EH (cell line): ENCODE data around the gene DPF3.

Experiments used
- DNase-seq: peaks from one replicate; pipeline ENCODE4 v3.0.0-alpha.2; 2015; ENCODE audit warnings: low read depth

The DPF3 gene

DNA sequence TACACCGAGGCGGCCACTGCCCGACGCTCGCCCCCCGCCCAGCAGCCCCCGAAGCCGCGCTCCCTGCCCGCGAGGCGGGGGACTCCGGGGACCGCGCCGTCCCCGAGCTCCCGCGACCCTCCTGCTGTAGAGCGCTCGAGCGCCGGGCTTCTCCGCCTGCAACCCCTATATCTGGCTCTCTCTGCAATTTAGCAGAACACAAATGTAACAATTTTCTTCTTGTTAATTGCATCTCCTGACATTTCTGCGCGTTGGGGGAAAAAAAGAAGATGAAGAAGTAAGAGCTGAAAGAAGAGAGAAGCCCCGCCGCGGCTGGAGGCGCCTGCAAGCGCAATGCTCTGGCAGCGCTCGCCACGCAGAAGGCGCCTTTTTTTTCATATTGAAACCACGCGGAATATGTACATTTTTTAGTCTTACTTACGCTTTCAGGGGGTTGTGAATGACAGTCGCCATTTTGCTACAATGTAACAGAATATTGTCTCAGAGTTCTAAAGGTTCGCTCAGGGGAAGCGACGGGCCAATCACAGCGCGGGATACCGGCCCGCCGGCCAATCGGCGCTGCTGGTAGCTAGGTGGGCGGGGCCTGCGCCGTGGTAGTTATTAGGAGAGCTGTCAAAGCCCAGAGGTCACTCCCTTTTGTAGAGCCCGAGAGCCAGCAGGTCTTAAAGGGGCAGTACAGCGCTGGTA, at the start of gene DPF3:
TSS of gene DPF3 (minus strand) at position 466 of the 687 bp plus-strand sequence. CDS start at position 453, 13 bp downstream.
- DNase-seq: peak; percentile 97

DNA sequence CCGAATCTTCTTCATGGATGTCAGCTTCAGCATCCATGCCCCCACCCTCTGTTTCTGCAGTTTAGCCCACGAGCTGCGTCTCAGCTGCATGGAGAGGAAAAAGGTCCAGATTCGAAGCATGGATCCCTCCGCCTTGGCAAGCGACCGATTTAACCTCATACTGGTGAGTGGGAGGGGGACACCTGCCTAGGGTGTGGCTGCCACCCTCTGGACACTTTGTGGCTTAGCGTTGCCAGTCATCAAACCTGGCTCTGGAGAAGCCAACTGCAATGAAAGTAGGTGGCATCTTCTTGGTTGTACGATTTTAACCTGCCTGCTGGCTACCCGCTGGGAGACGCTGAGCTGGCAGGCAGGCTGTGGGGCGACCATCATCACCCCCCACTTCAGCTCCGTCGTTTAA, 49.0 kb upstream of the DPF3 start:
- no peak for DNase-seq

GRCh38 chr14:72941286-72941985, 47.5 kb upstream of the DPF3 start:
- DNase-seq: no peak

GRCh38 chr14:72939630-72940029, 45.7 kb upstream of the DPF3 start:
- no peak for DNase-seq

DNA sequence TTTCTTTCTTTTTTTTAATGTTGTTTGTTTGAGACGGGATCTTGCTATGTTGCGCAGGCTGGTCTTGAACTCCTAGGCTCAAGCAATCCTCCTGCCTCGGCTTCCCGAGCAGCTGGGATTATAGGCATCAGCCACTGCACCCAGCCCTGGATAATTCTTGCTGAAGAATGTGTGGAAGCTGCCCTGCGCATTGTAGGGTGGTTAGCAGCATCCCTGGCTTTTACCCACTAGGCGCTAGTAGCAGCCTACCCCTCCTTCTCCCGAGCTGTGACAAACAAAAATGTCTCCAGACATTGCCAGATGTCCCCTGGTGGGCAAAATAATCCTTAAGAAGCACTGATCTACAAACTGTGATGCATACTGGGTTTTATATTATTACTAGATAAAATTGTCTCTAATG, 39.0 kb upstream of the DPF3 start:
- no peak for DNase-seq

GRCh38 chr14:72929316-72930080, 35.6 kb upstream of the DPF3 start:
- no peak for DNase-seq

DNA sequence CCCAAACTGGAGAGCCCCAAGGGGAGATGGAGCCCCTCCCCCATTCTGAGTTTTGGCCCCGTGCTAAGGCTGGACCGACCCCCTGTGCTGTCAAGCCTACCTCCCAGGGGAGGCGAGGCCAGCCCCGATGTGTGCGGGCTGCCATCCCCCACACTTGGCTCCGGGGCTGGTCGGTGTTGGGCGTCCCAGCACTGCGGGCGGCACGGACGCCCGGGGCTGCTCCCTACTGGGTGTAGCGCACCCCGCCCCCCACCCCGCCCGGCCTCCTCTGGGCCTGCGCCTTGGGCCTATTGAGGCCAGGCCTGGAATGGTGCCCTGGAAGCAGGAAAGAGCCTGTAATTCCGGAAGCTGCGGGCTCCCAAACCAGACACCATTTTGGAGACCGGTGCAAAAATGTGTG, 35.0 kb upstream of the DPF3 start:
- DNase-seq: no peak

DNA sequence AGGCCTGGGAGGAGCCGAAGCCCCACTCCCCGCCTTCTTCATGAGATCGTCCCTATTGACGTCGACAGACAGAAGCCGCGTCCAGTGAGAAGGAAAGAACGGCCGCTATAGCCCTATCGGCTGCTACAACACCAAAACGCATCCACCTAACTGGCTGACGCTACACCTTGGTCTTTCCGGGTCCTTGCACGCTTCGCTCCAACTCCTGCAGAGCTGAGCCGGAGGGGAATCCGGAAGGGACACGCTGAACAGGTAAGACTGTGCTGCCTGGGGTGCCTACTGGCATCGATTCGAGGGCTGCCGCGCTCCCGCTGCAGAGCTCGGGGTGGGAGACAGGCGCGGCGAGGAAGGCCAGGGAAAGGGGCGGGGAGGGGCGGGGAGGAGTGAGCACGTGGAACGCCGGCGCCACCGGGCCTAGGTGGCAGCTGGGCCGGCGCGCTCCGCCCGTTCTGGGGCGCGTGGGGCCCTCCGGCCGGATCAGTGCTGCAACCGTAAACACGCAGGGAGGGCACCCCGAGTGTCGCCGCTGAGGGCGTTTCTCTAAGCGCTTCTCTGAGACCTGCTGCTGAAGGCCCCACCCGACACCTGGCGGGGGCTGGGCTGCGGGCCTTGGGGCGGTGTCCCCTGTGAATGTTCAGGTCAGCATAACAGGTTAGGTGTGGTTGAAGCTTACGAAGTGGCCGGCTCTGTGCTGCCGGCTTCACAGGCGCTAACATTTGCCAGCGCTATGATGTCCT, 32.6 kb upstream of the DPF3 start, which contains the start of gene DCAF4:
TSS of gene DCAF4 (plus strand) at position 173 of the 737 bp plus-strand sequence. CDS start 11,515 bp downstream, outside the sequence.
- peak; percentile 99 for DNase-seq

GRCh38 chr14:72925815-72926291, 32.0 kb upstream of the DPF3 start:
- DNase-seq: no peak

DNA sequence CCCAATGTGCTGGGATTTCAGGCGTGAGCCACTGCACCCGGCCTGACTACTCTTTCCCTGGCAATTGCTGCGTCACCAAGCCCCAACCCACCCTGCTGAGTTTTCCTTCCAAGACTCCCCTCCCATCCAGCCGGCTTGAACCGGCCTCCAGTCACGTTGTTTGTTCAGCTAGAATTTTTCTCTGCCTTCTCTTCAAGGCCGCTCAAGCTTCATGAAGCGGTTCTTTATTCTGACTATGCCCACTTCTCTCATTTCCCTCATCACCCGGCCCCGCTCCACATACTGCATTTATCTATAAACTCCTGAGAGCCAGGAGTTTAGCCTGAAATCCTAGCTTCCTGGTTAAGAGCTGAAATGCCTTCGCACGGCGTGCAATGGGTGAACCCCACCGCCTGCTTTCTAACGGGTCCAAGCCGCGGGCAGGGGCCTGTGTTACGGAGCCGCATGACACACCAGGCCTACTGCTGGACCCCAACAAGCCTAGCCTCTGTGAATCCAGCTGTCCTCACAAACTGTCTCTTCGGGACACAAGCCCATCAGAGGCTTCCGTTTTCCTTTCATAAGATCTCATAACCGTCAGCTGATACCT, 31.4 kb upstream of the DPF3 start:
- DNase-seq: no peak

DNA sequence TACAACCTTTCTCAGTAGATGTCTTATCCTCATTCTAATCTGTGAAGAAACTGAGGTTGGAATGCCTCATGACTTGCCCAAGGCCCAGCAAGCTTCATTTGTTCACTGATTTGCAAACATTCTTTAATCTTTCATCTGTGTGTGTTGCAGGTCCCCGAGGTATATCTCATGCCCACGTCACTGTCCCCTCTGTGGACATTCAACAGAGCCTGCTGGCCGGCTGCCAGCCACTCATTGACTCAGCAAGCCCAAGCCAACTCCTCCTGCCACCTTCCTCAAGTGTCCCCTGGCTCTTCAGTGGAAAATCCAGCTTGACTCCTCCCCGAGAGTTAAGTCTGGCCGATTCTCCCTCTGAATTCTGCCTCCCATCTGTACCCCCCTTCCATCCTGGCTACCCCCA, 30.4 kb upstream of the DPF3 start:
- no peak for DNase-seq

DNA sequence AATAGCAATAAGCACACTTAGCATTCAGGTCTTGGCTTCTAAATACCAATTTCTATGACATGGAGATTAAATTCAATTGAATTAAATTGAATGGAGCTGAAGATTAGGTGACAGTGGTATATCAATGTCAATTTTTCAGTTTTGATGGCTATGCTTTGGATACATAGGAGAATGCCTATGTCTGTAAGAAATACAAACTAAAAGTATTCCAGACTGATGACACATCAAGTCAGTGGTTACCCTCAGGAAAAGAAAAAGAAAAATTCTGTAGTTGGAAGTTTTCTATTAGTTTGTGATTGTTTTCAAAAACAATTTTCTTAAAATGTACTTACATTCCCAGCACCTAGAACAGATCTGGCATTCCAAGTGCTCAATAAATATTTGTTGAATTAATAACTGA, 27.5 kb upstream of the DPF3 start:
- DNase-seq: peak; percentile 36

DNA sequence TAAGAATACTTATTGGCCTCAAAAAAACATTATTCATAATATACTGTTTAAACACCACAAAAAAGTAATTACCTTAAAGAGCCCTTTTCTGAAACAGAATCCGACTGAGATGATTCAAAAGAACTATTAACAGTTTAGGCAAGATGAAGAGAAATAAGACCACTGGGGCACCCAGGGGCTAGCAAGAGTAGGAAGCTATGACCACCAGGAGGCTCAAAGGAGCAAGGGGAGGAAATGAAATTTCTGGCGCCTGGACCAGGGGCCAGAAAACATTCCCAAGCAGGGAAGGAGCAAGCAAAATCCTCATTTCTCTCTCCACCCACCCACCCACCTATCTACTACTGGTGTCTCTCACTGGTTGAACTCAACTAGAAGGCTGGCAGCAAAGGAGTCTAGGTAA, 26.1 kb upstream of the DPF3 start:
- DNase-seq: no peak

- no peak for DNase-seq
Measured at GRCh38 chr14:72917094-72917802, 23.3 kb upstream of the DPF3 start.

DNA sequence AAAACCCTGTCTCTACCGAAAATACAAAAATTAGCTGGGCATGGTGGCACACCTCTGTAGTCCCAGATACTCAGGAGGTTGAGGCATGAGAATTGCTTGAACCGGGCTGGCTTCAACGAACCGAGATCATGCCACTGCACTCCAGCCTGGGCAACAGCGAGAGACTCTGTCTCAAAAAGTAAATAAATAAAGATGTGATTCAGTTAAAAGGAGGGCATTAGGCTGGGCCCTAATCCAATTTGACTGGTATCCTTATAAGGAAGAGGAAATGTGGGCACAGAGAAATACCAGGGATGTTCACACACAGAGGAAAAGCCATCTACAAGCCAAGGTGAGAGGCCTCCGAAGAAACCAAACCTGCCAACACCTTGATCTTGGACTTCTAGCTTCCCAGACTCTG, 22.3 kb upstream of the DPF3 start:
- DNase-seq: peak; percentile 63

DNA sequence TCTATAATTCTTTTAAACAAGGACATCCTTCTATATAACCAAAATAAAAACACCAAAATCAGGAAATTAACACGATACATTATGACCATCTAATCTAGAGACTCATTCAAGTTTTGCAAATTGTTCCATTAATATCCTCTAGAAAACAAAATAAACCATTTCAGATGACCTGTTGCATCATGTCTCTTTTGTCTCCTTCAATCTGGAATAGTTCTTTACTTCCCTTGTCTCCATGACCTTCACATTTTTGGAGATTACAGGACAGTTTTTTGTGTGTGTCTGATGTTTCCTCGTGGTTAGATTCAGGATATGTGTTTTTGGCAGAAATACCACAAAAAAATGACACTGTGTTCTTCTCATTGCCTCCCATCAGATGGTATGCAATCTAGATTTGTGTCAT, 19.9 kb upstream of the DPF3 start:
- peak; percentile 25 for DNase-seq

GRCh38 chr14:72909163-72909562, 15.3 kb upstream of the DPF3 start:
- no peak for DNase-seq

DNA sequence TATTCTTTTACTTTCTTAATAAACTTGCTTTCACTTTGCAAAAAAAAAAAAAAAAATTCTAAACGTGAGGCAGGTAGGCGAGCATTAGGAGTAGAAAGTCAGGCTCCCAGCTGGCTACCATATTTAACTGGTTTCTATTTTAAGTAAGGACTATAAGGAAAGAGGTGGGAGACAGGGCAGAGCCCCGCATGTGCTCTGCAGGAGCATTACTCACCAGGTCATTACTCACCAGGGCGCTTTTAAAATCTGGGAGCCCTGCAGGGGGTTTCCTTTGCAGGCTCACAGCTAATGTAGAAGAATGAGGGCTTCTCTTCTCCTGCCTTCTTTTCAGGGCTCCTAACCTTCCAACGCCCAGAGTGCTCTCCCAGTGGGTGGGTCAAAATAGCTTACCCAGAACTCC, 14.0 kb upstream of the DPF3 start:
- DNase-seq: peak; percentile 88

GRCh38 chr14:72906879-72907278, 13.0 kb upstream of the DPF3 start:
- peak; percentile 47 for DNase-seq

DNA sequence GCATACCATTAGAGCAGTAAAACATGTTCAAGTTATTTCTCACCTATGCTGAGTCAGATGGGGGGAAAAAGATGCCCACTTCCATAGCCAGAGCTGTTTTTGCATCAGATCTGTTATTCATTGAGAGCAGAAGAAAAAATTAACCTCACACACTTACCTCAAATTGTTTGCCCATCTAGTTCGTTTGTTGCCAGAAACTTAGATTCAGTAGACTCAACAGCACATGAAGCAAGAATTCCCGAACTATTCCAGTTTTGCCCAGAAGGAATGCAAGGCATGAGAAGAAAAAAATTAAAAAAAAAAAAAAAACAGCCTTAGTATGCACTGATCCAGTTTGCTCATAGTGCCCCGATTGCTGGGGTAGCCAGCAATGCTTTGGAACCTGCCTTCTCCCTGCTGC, 12.4 kb upstream of the DPF3 start:
- DNase-seq: peak; percentile 90
